GM23248 (cell line): ENCODE data around the gene SCRG1.

Experiments used
- EZH2 ChIP-seq: fragments of 200-600 bp; sonication (generic); IDR thresholded peaks from 2 replicates; pipeline ENCODE4 v1.6.1; 2018; ENCODE audit warnings: antibody characterized with exemption, mild to moderate bottlenecking; ENCODE audit not compliant: insufficient read depth, poor library complexity, severe bottlenecking
- EZH2phosphoT487 ChIP-seq: fragments of 200-600 bp; sonication (generic); IDR thresholded peaks from 2 replicates; pipeline ENCODE4 v1.6.1; 2018; ENCODE audit warnings: antibody characterized with exemption, moderate library complexity, mild to moderate bottlenecking, low read depth; ENCODE audit not compliant: insufficient read depth

DNA sequence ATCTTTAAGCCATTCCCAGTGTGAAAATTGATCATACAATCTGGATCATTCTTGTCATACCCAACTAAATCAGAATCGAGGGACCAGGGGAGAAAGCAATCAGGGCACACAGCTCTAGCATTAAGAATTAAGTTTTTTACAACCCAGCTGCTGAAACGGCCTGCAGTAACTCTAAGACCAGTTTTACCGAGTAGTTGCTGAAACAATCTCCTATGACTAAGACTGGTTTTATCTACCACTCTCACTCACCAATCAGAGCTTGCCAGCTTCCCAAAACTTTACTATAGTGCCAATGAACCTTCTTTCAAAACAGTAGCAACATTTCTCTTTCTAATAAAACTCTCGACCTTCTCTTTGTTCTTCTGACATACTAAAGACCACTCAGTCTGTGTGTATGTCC is 31.0 kb downstream of the SCRG1 start:
- TF ChIP-seq EZH2 (no peak), EZH2phosphoT487 (no peak)
